ENCODE results near the gene C1QTNF2.
"Not testable (repeated sequence)": the region's sequence is repeated elsewhere in the genome, so short reads cannot be mapped to it uniquely, and the experiment has no call there.

The C1QTNF2 gene

GRCh38 chr5:160340513-160340912 lies 29.9 kb downstream of the C1QTNF2 start:
- DNase-seq: not testable (repeated sequence)

- no peak for DNase-seq
Measured at GRCh38 chr5:160339406-160340130, 30.9 kb downstream of the C1QTNF2 start.

- not testable (repeated sequence) for DNase-seq
Measured at GRCh38 chr5:160334716-160335115, 35.7 kb downstream of the C1QTNF2 start.

- peak; percentile 61 for DNase-seq
Measured at GRCh38 chr5:160333721-160334120, 36.7 kb downstream of the C1QTNF2 start.

- no peak for DNase-seq
Measured at GRCh38 chr5:160330212-160330611, 40.2 kb downstream of the C1QTNF2 start.

- DNase-seq: no peak
Measured at GRCh38 chr5:160327818-160328217, 42.6 kb downstream of the C1QTNF2 start.

- no peak for DNase-seq
Measured at GRCh38 chr5:160326981-160327380, 43.4 kb downstream of the C1QTNF2 start.

GRCh38 chr5:160325716-160326115 lies 44.7 kb downstream of the C1QTNF2 start:
- DNase-seq: no peak

- DNase-seq: no peak
Measured at GRCh38 chr5:160324886-160325285, 45.5 kb downstream of the C1QTNF2 start.

- no peak for DNase-seq
Measured at GRCh38 chr5:160318409-160318808, 52.0 kb downstream of the C1QTNF2 start.

- no peak for DNase-seq
Measured at GRCh38 chr5:160317434-160317833, 53.0 kb downstream of the C1QTNF2 start.

GRCh38 chr5:160315968-160316367 lies 54.5 kb downstream of the C1QTNF2 start:
- no peak for DNase-seq

GRCh38 chr5:160312960-160313727 lies 57.3 kb downstream of the C1QTNF2 start:
- DNase-seq: no peak

GRCh38 chr5:160312134-160312959 lies 58.1 kb downstream of the C1QTNF2 start, which contains the start of gene CCNJL:
Gene CCNJL (minus strand): TSS chr5:160312564. CDS start chr5:160311923, 641 bp downstream.
- DNase-seq: no peak

- no peak for DNase-seq
Measured at GRCh38 chr5:160311491-160312133, 58.8 kb downstream of the C1QTNF2 start.

GRCh38 chr5:160310552-160311295 lies 59.7 kb downstream of the C1QTNF2 start:
- no peak for DNase-seq

- no peak for DNase-seq
Measured at GRCh38 chr5:160310140-160310539, 60.3 kb downstream of the C1QTNF2 start.

- no peak for DNase-seq
Measured at GRCh38 chr5:160306696-160307095, 63.7 kb downstream of the C1QTNF2 start.

GRCh38 chr5:160305319-160305718 lies 65.1 kb downstream of the C1QTNF2 start:
- no peak for DNase-seq

GRCh38 chr5:160303690-160304089 lies 66.7 kb downstream of the C1QTNF2 start:
- DNase-seq: no peak

GRCh38 chr5:160298189-160298588 lies 72.2 kb downstream of the C1QTNF2 start:
- DNase-seq: peak; percentile 54

GRCh38 chr5:160297776-160298175 lies 72.7 kb downstream of the C1QTNF2 start:
- no peak for DNase-seq

Measured in SIG-M5 (cell line).